Endothelial cell (in vitro differentiated cells): Measurements from ENCODE around the gene DCANP1. TPM values are rescaled to one million over a fixed set of nuclear protein-coding genes. Genes with fewer than 3 reads are reported as not detected.
A peak's percentile ranks its signal among the peaks of the same experiment; 100 is the strongest.

Experiments
- DNase-seq: peaks from one replicate; pipeline ENCODE4 v3.0.0; 2021; ENCODE audit warnings: low spot score
- H3K27ac Mint-ChIP-seq: one replicate; pipeline ENCODE4 v1.8.0; 2021; ENCODE audit warnings: mixed read lengths, inconsistent platforms; ENCODE audit not compliant: unreplicated experiment
- H3K27me3 Mint-ChIP-seq: one replicate; pipeline ENCODE4 v1.8.0; 2021; ENCODE audit warnings: mild to moderate bottlenecking, moderate library complexity, mixed read lengths, inconsistent platforms; ENCODE audit not compliant: unreplicated experiment
- H3K36me3 Mint-ChIP-seq: one replicate; pipeline ENCODE4 v1.8.0; 2021; ENCODE audit warnings: mild to moderate bottlenecking, low read depth, mixed read lengths, inconsistent platforms; ENCODE audit not compliant: unreplicated experiment
- H3K4me1 Mint-ChIP-seq: one replicate; pipeline ENCODE4 v1.8.0; 2021; ENCODE audit warnings: mild to moderate bottlenecking, mixed read lengths, inconsistent platforms; ENCODE audit not compliant: unreplicated experiment
- H3K4me3 Mint-ChIP-seq: one replicate; pipeline ENCODE4 v1.8.0; 2021; ENCODE audit warnings: mild to moderate bottlenecking, mixed read lengths, inconsistent platforms; ENCODE audit not compliant: unreplicated experiment
- H3K9me3 Mint-ChIP-seq: one replicate; pipeline ENCODE4 v1.8.0; 2021; ENCODE audit warnings: mixed read lengths, inconsistent platforms; ENCODE audit not compliant: unreplicated experiment
- total RNA-seq: library from RNA; stranded (reverse); fragmentation: NEBNext Ultra II Directional; extraction: Animal tissue kit (Norgen Biotek cat#: 25700); gene quantifications from one replicate; pipeline ENCODE4 v1.2.1, GENCODE V29; 2021; ENCODE audit not compliant: unreplicated experiment
- TF ChIP-seq, protein P1 (sequence below): fragments of 200-600 bp; sonication (generic); IDR thresholded peaks from one replicate; pipeline ENCODE4 v1.5.0; 2021; ENCODE audit warnings: antibody characterized with exemption; ENCODE audit not compliant: unreplicated experiment

DCANP1 gene
- total RNA-seq, 1 donor from 2014 or later: not detected

DNA sequence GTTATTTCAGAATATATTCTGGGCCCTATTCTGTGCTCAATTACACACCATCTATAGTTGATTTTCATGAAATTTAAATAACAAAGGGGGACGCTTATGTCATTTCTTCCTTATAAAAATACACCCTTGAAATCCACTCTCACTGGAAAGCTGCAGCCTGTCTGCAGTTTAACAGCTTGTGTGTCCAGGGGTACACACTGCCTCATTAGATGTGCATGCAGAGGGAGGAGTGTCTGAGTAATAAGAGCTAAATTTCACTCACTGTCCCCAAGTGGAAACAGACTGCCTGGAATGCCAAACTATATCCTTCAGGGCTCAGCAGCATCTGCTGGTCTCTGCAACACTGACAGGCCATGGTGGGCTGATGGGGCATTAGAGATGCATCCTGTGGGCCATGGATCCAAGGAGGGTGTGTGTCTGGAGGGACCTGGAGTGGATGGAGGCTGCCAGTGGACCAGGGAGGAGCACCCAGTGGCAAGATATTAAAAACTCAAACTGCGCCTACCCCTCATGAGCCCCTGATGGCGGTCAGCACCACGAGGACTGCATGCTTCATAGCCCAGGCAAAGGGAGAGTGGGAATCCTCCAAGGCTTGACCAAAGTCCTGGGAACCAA is 20.8 kb upstream of the DCANP1 start:
- Mint-ChIP-seq H3K4me3 (no peak overlapping the region), H3K27ac (no peak overlapping the region), H3K4me1 (peaks cover 13% of the 10 kb centered on the region), H3K36me3 (no peaks in the 10 kb centered on the region), H3K9me3 (no peaks in the 10 kb centered on the region), H3K27me3 (peaks cover 23% of the 10 kb centered on the region)
- TF ChIP-seq, protein P1, sequence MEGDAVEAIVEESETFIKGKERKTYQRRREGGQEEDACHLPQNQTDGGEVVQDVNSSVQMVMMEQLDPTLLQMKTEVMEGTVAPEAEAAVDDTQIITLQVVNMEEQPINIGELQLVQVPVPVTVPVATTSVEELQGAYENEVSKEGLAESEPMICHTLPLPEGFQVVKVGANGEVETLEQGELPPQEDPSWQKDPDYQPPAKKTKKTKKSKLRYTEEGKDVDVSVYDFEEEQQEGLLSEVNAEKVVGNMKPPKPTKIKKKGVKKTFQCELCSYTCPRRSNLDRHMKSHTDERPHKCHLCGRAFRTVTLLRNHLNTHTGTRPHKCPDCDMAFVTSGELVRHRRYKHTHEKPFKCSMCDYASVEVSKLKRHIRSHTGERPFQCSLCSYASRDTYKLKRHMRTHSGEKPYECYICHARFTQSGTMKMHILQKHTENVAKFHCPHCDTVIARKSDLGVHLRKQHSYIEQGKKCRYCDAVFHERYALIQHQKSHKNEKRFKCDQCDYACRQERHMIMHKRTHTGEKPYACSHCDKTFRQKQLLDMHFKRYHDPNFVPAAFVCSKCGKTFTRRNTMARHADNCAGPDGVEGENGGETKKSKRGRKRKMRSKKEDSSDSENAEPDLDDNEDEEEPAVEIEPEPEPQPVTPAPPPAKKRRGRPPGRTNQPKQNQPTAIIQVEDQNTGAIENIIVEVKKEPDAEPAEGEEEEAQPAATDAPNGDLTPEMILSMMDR: no peak
- DNase-seq: no peak

DNA sequence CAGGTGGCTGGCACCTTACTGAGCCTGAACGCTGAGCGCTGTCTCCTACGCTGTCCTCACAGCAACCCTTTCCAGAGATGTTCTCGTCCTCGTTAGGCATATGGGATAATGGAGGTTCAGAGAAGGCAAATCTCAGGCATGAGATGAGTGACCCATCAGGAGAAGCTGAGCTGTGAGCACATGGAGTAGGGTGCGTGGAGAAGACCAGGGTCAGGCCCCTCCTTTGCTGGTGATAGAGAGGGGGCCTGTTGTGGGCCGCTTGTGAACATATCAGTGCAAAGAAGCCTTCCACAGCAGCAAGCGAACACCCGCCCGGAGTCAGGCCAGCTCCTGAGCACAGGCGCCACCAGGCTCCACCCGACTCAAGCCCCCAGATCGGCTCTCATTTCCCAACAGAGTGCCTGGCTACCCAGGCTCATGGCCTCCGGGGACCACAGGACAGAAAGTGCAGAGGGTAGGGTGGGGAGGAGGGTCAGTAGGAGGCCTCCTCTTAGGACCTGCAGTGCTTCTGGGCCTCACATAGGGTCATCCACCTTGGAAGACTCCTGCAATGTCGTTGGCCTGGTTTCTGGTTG is 20.0 kb upstream of the DCANP1 start:
- DNase-seq: no peak
- Mint-ChIP-seq H3K9me3 (no peaks in the 10 kb centered on the region), H3K4me1 (peaks cover 16% of the 10 kb centered on the region), H3K36me3 (no peaks in the 10 kb centered on the region), H3K27me3 (peaks cover 23% of the 10 kb centered on the region), H3K27ac (no peak overlapping the region), H3K4me3 (no peak overlapping the region)
- TF ChIP-seq, protein P1: no peak

DNA sequence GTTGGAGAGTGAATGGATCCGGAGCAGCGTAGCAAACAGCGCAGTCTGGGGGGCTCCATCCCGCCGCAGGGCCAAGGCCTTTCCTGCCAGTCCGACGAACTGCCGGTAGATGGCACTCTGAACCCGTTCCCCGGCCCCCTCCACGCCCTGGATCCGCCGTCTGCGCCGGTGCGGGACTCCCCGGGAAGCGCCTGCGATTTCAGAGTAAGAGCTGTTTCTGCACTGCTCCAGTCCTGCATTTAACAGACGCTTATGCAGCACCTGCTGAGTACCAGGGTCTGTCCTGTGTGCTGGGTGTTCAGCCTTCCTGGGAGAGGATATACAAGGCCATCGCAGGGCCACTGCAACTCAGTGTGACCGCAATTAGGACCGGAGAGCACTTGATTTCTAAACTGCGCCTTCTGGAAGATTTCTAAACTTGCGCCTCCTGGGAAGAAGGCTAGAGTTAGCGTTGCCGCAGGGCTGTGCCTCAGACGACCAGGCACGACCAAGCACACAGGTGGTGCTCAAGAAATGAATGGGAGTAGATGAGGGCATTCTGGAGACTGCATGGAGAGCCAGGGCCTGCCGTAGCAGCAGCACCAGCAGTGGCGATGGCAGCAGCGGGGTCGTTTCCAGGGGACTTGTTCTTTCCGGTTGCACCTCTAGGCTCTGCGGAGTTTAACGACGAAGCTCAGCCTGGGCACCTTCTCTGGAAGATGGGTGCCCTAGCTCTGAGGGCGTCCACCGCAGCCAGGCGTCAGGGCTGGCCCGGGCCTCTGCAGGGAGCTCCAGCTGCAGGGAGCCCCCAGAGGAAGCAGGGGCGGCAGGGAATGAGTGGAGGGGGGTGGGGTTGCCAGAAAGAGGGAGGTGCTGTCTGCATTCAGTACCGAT is 19.3 kb upstream of the DCANP1 start:
- Mint-ChIP-seq H3K4me3 (peak overlapping the region; percentile 45), H3K36me3 (no peaks in the 10 kb centered on the region), H3K4me1 (peaks cover 16% of the 10 kb centered on the region), H3K27ac (no peak overlapping the region), H3K9me3 (no peaks in the 10 kb centered on the region), H3K27me3 (peaks cover 23% of the 10 kb centered on the region)
- DNase-seq: peak; percentile 89
- TF ChIP-seq, protein P1: peak; percentile 60

DNA sequence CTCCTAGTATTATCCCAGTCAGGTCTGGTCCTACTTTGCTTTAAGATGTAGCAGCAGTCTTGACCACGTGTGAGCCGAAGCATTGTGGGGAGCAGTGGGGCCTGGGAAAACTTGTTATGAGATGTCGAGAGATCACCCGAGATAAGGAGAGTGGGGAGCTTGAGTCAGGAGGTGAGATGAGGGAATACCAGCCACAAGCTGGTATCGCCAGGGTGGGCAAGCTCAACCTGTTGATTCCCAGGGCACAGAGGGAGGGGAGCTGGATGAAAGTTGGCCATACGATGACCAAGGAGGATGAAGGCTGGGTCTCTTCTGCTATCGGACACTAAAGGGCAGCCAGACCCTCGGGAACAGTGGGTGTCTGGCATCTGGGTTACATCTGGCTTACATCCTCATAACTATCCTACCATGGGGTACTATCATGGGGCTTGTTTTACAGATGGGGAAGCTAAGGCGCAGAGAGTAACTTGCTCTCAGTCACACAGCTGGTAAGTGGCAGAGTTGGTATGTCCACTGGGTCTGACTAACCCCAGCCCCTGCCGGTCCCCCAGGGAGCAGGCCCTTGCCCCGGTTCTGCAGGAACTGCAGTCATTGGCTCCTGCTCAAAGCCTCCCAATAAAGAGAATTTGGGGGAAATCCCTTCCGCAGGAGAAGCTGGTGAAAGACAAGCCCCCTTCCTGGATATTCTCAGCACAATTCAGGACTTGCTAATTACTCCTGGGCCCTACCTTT is 18.4 kb upstream of the DCANP1 start:
- no peaks in the 10 kb centered on the region for H3K36me3 Mint-ChIP-seq
- DNase-seq: no peak
- no peak overlapping the region for H3K27ac Mint-ChIP-seq
- no peak overlapping the region for H3K4me3 Mint-ChIP-seq
- peaks cover 20% of the 10 kb centered on the region for H3K27me3 Mint-ChIP-seq
- H3K9me3 Mint-ChIP-seq: no peaks in the 10 kb centered on the region
- TF ChIP-seq, protein P1: no peak
- peaks cover 16% of the 10 kb centered on the region for H3K4me1 Mint-ChIP-seq
